ENCODE measurements around the gene CHST11.

The CHST11 gene

GRCh38 chr12:104471336-104471735 is 14.6 kb downstream of the CHST11 start:
- TF ChIP-seq CTCF (IDR thresholded peaks at IDR 0.05; ENCODE audit: borderline replicate concordance, insufficient read depth, low read depth, low read length), result no peak
- H3K4me3 ChIP-seq (ENCODE audit: low read depth, low read length), result no peak overlapping the region

GRCh38 chr12:104472748-104473147 is 16.0 kb downstream of the CHST11 start:
- H3K4me3 ChIP-seq (ENCODE audit: low read depth, low read length), result no peak overlapping the region
- no peak for TF ChIP-seq CTCF (IDR thresholded peaks at IDR 0.05; ENCODE audit: borderline replicate concordance, insufficient read depth, low read depth, low read length)

- peak overlapping the region; percentile 30 for H3K4me3 ChIP-seq (ENCODE audit: low read depth, low read length)
- no peak for TF ChIP-seq CTCF (IDR thresholded peaks at IDR 0.05; ENCODE audit: borderline replicate concordance, insufficient read depth, low read depth, low read length)
Observed at GRCh38 chr12:104473374-104473983, 16.7 kb downstream of the CHST11 start.

- TF ChIP-seq CTCF (IDR thresholded peaks at IDR 0.05; ENCODE audit: borderline replicate concordance, insufficient read depth, low read depth, low read length), result no peak
- no peak overlapping the region for H3K4me3 ChIP-seq (ENCODE audit: low read depth, low read length)
Observed at GRCh38 chr12:104475271-104475670, 18.5 kb downstream of the CHST11 start.

GRCh38 chr12:104477510-104478390 is 21.0 kb downstream of the CHST11 start:
- peak overlapping the region; percentile 38 for H3K4me3 ChIP-seq (ENCODE audit: low read depth, low read length)

GRCh38 chr12:104478396-104479122 is 21.8 kb downstream of the CHST11 start:
- H3K4me3 ChIP-seq (ENCODE audit: low read depth, low read length), result peak overlapping the region; percentile 38
- no peak for TF ChIP-seq CTCF (IDR thresholded peaks at IDR 0.05; ENCODE audit: borderline replicate concordance, insufficient read depth, low read depth, low read length)

More at GRCh38 chr12:104477510-104478390, 21.0 kb downstream of the CHST11 start:
- TF ChIP-seq CTCF (IDR thresholded peaks at IDR 0.05; ENCODE audit: borderline replicate concordance, insufficient read depth, low read depth, low read length), result no peak
